ENCODE results near the gene AP5S1. TPM values are rescaled to one million over a fixed set of nuclear protein-coding genes. Genes with fewer than 3 reads are reported as not detected.

The AP5S1 gene
- polyA plus RNA-seq, 1 of the 3 experiments (the other 2 are of a cell fraction) = 10.3 TPM

DNA sequence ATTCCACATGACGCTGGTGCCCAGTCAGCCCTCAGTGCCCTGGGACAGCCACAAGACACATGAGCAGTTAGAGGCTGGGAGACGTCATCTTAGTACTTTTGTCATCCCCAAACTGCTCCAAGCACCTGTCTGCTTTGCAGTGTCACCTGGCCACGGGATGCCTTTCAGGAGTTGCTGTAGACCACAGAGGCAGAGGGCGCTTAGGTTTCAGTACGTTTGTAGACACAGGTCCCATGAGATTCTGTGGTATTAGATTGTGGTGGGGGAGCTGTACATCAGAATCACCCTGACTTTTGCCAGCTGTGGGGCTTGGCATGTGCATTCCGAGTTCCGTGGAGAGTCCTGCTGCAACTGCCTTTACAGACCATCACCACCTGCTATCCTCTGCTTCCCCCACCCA, 43.0 kb downstream of the AP5S1 start:
- ChIA-PET POLR2A (no interaction called here), CTCF (interaction anchor here (1.9 to 2.7 kb wide), 2 partner anchors 8 to 77 kb away, joined by 7 to 11 read pairs; partner anchors contain the start of gene CENPB)
- H3K36me3 ChIP-seq (replicated peaks in 1 of 2; ENCODE audit: control insufficient read depth in 1 of 2, insufficient read depth in 2 of 2, low read length in 1 of 2) = peaks cover 38 to 56% of the 10 kb centered on the region in 2 experiments

DNA sequence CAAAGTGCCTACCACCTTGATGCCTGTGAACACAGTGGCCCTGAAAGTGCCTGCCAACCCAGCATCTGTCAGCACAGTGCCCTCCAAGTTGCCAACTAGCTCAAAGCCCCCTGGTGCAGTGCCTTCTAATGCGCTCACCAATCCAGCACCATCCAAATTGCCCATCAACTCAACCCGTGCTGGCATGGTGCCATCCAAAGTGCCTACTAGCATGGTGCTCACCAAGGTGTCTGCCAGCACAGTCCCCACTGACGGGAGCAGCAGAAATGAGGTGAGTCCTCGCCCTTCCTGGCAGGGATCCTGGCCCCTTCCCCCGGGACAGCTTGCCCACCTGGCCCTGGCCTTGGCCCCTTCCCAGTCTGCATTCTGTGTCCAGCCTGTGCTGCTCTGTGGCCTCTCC, 44.2 kb downstream of the AP5S1 start:
- no peak overlapping the region for H2AFZ ChIP-seq (ENCODE audit: low read depth)
- no peaks in the 10 kb centered on the region; the same call in 1 of the 2 replicates for H3K79me2 ChIP-seq (ENCODE audit: insufficient read depth)
- no peaks in the 10 kb centered on the region for H3K9me2 ChIP-seq
- no peaks in the 10 kb centered on the region for H3K9me3 ChIP-seq
- peaks cover 35 to 56% of the 10 kb centered on the region in 2 experiments for H3K36me3 ChIP-seq (replicated peaks in 1 of 2; ENCODE audit: control insufficient read depth in 1 of 2, insufficient read depth in 2 of 2, low read length in 1 of 2)
- H3K4me1 ChIP-seq (ENCODE audit: control insufficient read depth in 1 of 2, insufficient read depth in 2 of 2, low read depth in 1 of 2, low read length in 1 of 2) = no peaks in the 10 kb centered on the region; a peak in 1 of 4 replicates
- H3K4me2 ChIP-seq = no peak overlapping the region
- H4K20me1 ChIP-seq (ENCODE audit: insufficient read depth) = no peaks in the 10 kb centered on the region
- no peaks in the 10 kb centered on the region for H3K27me3 ChIP-seq (ENCODE audit: insufficient read depth)
- peaks cover 11% of the 10 kb centered on the region for H3F3A ChIP-seq (replicated peaks; ENCODE audit: insufficient read depth)
- ChIA-PET CTCF (interaction anchor here (1.0 to 2.7 kb wide), 3 partner anchors 9 to 78 kb away, joined by 3 to 11 read pairs (median 7); partner anchors contain the start of gene CENPB), POLR2A (no interaction called here)
- H3K9ac ChIP-seq = no peak overlapping the region
- WGBS (ENCODE audit: low lambda C conversion rate) = 100% methylated on average over 5 of the region's 5 CpGs
- H3K27ac ChIP-seq (ENCODE audit: low read depth in 2 of 2, low read length in 1 of 2) = no peak overlapping the region
- no peak for DNase-seq
- no peak overlapping the region for H3K4me3 ChIP-seq (ENCODE audit: low read depth in 2 of 2, low read length in 1 of 2)
- TF ChIP-seq RFX5 (IDR thresholded peaks at IDR 0.05; ENCODE audit: low read length) = no peak
- TF ChIP-seq, protein P1, sequence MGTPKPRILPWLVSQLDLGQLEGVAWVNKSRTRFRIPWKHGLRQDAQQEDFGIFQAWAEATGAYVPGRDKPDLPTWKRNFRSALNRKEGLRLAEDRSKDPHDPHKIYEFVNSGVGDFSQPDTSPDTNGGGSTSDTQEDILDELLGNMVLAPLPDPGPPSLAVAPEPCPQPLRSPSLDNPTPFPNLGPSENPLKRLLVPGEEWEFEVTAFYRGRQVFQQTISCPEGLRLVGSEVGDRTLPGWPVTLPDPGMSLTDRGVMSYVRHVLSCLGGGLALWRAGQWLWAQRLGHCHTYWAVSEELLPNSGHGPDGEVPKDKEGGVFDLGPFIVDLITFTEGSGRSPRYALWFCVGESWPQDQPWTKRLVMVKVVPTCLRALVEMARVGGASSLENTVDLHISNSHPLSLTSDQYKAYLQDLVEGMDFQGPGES (IDR thresholded peaks at IDR 0.05; ENCODE audit: low read depth, low read length) = no peak
- no peak for TF ChIP-seq TAF1 (IDR thresholded peaks at IDR 0.05; ENCODE audit: borderline replicate concordance, low read depth, low read length)
- TF ChIP-seq POLR2AphosphoS5 (IDR thresholded peaks at IDR 0.05; ENCODE audit: low read depth, low read length) = no peak
- no peak for TF ChIP-seq NRF1 (IDR thresholded peaks at IDR 0.05; ENCODE audit: low read depth, low read length)
- TF ChIP-seq FOXM1 (IDR thresholded peaks at IDR 0.05; ENCODE audit: low read depth) = no peak
- no peak for TF ChIP-seq NFIC (IDR thresholded peaks at IDR 0.05; ENCODE audit: borderline replicate concordance)
- no peak for TF ChIP-seq SMC3 (IDR thresholded peaks at IDR 0.05; ENCODE audit: low read depth, low read length)
- no peak for TF ChIP-seq CHD2 (IDR thresholded peaks at IDR 0.05; ENCODE audit: low read length, partially characterized antibody)
- TF ChIP-seq FOSL2 (IDR thresholded peaks at IDR 0.05; ENCODE audit: borderline replicate concordance, low read depth) = no peak
- no peak for TF ChIP-seq FOXJ3 (CRISPR knock-in tag; IDR thresholded peaks at IDR 0.05)
- TF ChIP-seq EP300 (IDR thresholded peaks at IDR 0.05; ENCODE audit: borderline replicate concordance in 1 of 2, low read depth in 1 of 2, low read length in 1 of 2) = no peak
- no peak for TF ChIP-seq TCF12 (IDR thresholded peaks at IDR 0.05)
- TF ChIP-seq GABPA (IDR thresholded peaks at IDR 0.05; ENCODE audit: low read depth) = no peak
- TF ChIP-seq TEAD4 (IDR thresholded peaks at IDR 0.05; ENCODE audit: borderline replicate concordance, insufficient read depth) = no peak
- no peak for TF ChIP-seq RXRA (IDR thresholded peaks at IDR 0.05; ENCODE audit: borderline replicate concordance, low read depth)

More for the DNA sequence above, 43.0 kb downstream of the AP5S1 start:
- no peak overlapping the region for H3K4me2 ChIP-seq
- no peak for DNase-seq
- H3K4me1 ChIP-seq (ENCODE audit: control insufficient read depth in 1 of 2, insufficient read depth in 2 of 2, low read depth in 1 of 2, low read length in 1 of 2) = no peaks in the 10 kb centered on the region; a peak in 1 of 4 replicates
- no peaks in the 10 kb centered on the region for H3K9me3 ChIP-seq
- no peak overlapping the region for H3K9ac ChIP-seq
- no peaks in the 10 kb centered on the region; the same call in 1 of the 2 replicates for H3K79me2 ChIP-seq (ENCODE audit: insufficient read depth)
- H4K20me1 ChIP-seq (ENCODE audit: insufficient read depth) = no peaks in the 10 kb centered on the region
- no peak overlapping the region for H2AFZ ChIP-seq (ENCODE audit: low read depth)
- 95% methylated on average over 6 of the region's 7 CpGs for WGBS (ENCODE audit: low lambda C conversion rate)
- TF ChIP-seq, protein P2, sequence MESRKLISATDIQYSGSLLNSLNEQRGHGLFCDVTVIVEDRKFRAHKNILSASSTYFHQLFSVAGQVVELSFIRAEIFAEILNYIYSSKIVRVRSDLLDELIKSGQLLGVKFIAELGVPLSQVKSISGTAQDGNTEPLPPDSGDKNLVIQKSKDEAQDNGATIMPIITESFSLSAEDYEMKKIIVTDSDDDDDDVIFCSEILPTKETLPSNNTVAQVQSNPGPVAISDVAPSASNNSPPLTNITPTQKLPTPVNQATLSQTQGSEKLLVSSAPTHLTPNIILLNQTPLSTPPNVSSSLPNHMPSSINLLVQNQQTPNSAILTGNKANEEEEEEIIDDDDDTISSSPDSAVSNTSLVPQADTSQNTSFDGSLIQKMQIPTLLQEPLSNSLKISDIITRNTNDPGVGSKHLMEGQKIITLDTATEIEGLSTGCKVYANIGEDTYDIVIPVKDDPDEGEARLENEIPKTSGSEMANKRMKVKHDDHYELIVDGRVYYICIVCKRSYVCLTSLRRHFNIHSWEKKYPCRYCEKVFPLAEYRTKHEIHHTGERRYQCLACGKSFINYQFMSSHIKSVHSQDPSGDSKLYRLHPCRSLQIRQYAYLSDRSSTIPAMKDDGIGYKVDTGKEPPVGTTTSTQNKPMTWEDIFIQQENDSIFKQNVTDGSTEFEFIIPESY (IDR thresholded peaks at IDR 0.05; ENCODE audit: borderline replicate concordance, low read depth) = no peak
- TF ChIP-seq MXI1 (IDR thresholded peaks at IDR 0.05; ENCODE audit: low read depth, low read length) (no peak), MEF2A (IDR thresholded peaks at IDR 0.05; ENCODE audit: borderline replicate concordance, low read depth) (no peak), SMC3 (IDR thresholded peaks at IDR 0.05; ENCODE audit: low read depth, low read length) (no peak), ELF1 (IDR thresholded peaks at IDR 0.05) (no peak), CHD2 (IDR thresholded peaks at IDR 0.05; ENCODE audit: low read length, partially characterized antibody) (no peak), RAD21 (IDR thresholded peaks at IDR 0.05; ENCODE audit: low read length) (no peak), NFIC (IDR thresholded peaks at IDR 0.05; ENCODE audit: borderline replicate concordance) (no peak)
- TF ChIP-seq, protein P3, sequence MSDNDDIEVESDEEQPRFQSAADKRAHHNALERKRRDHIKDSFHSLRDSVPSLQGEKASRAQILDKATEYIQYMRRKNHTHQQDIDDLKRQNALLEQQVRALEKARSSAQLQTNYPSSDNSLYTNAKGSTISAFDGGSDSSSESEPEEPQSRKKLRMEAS (IDR thresholded peaks at IDR 0.05; ENCODE audit: low read depth) = no peak
- TF ChIP-seq, protein P4, sequence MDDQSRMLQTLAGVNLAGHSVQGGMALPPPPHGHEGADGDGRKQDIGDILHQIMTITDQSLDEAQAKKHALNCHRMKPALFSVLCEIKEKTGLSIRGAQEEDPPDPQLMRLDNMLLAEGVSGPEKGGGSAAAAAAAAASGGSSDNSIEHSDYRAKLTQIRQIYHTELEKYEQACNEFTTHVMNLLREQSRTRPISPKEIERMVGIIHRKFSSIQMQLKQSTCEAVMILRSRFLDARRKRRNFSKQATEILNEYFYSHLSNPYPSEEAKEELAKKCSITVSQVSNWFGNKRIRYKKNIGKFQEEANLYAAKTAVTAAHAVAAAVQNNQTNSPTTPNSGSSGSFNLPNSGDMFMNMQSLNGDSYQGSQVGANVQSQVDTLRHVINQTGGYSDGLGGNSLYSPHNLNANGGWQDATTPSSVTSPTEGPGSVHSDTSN (IDR thresholded peaks at IDR 0.05) = no peak
- peaks cover 6% of the 10 kb centered on the region for H3F3A ChIP-seq (replicated peaks; ENCODE audit: insufficient read depth)
- no peak overlapping the region for H3K27ac ChIP-seq (ENCODE audit: low read depth in 2 of 2, low read length in 1 of 2)
- no peak overlapping the region for H3K4me3 ChIP-seq (ENCODE audit: low read depth in 2 of 2, low read length in 1 of 2)
- no peaks in the 10 kb centered on the region for H3K9me2 ChIP-seq
- H3K27me3 ChIP-seq (ENCODE audit: insufficient read depth) = no peaks in the 10 kb centered on the region

Data from SK-N-SH (cell line).